Measurements from ENCODE around the gene RBPJL. TPM values are rescaled to one million over a fixed set of nuclear protein-coding genes. Genes with fewer than 3 reads are reported as not detected.

Gene RBPJL
- total and polyA plus RNA-seq, 2 donors from 2014 or later: not detected

DNA sequence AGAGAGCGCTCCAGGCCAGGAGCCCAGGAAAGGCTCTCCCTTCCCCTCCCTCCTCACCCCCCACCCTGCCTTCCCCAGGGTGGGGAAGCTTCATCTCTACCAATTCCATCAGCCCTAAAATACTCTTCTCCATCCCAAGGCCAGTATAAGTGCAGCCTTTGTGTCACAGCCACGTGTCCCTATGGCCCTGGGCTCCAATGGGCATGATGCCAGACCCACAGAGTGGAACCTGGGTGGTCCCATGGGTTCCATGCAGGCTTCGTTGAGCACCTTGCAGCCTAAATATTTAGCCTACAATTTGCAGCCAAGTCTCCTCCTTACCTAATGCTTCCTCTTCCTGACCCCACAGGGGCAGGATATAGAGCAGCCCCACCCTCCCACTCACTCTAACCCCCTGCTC lies 2.4 kb downstream of the RBPJL start:
- Histone ChIP-seq H3K9ac (ENCODE audit: low read length in 3 of 3) (no peak overlapping the region), H3K9me3 (ENCODE audit: control insufficient read depth in 2 of 3, insufficient read depth in 1 of 3, low read length in 3 of 3) (no peaks in the 10 kb centered on the region), H3K4me3 (ENCODE audit: low read length in 3 of 3) (no peak overlapping the region), H3K36me3 (ENCODE audit: control insufficient read depth in 2 of 3, insufficient read depth in 3 of 3, low read length in 3 of 3) (no peaks in the 10 kb centered on the region), H3K27ac (ENCODE audit: low read depth in 2 of 2, low read length in 2 of 2) (no peak overlapping the region), H3K4me1 (ENCODE audit: control insufficient read depth in 2 of 3, insufficient read depth in 2 of 3, low read depth in 1 of 3, low read length in 3 of 3) (no peaks in the 10 kb centered on the region), H3K27me3 (ENCODE audit: control insufficient read depth, insufficient read depth, low read length) (peaks cover 4% of the 10 kb centered on the region)
- TF ChIP-seq, protein P1, sequence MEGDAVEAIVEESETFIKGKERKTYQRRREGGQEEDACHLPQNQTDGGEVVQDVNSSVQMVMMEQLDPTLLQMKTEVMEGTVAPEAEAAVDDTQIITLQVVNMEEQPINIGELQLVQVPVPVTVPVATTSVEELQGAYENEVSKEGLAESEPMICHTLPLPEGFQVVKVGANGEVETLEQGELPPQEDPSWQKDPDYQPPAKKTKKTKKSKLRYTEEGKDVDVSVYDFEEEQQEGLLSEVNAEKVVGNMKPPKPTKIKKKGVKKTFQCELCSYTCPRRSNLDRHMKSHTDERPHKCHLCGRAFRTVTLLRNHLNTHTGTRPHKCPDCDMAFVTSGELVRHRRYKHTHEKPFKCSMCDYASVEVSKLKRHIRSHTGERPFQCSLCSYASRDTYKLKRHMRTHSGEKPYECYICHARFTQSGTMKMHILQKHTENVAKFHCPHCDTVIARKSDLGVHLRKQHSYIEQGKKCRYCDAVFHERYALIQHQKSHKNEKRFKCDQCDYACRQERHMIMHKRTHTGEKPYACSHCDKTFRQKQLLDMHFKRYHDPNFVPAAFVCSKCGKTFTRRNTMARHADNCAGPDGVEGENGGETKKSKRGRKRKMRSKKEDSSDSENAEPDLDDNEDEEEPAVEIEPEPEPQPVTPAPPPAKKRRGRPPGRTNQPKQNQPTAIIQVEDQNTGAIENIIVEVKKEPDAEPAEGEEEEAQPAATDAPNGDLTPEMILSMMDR (IDR thresholded peaks at IDR 0.05; ENCODE audit: borderline replicate concordance, extremely low read depth, insufficient read depth): no peak
- intact Hi-C loops (cut with DNase I): no loop called here
- FAIRE-seq (no peak), DNase-seq (peak in 1 of 5 donors; percentile 36)

DNA sequence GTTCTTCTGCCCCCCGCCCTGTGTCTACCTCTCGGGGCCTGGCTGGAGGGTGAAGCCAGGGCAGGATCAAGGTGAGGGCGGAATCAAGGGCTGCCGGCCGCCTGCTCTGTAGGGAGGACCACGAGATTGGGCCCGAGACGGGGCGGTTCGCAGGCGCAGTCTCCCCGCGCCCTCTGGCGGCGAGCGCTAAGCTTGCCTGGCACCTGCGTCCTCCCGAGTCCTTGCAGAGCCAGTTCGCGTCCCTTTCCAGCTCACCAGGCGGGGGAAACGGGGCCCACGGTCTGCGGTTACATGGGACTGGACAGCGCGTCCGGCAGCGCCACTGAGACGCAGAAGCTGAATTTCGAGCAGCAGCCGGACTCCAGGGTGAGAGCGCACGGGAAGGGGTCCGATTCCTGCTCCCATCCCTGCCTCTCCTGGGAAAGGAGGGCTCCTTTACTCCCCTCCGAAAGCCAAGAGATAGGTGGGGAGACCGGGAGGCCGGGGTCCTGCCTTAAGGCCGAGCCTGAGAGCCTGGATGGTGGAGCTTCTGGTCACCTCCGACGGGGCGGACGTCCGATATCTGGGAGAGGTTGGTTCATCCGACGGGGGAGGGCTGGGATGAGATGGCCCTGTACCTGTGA lies 5.1 kb downstream of the RBPJL start:
- no peak for FAIRE-seq
- peak; percentile 68 to 87 (median 71) for DNase-seq
- intact Hi-C loops (cut with DNase I): loop anchor here (10.0 kb wide), 1 partner anchor 463 kb away; no protein-coding TSS in a partner anchor
- Histone ChIP-seq H3K4me3 (ENCODE audit: low read length in 3 of 3) (no peak overlapping the region), H3K36me3 (ENCODE audit: control insufficient read depth in 2 of 3, insufficient read depth in 3 of 3, low read length in 3 of 3) (no peaks in the 10 kb centered on the region), H3K27ac (ENCODE audit: low read depth in 2 of 2, low read length in 2 of 2) (no peak overlapping the region), H3K9me3 (ENCODE audit: control insufficient read depth in 2 of 3, insufficient read depth in 1 of 3, low read length in 3 of 3) (no peaks in the 10 kb centered on the region), H3K9ac (ENCODE audit: low read length in 3 of 3) (no peak overlapping the region), H3K27me3 (ENCODE audit: control insufficient read depth, insufficient read depth, low read length) (peaks cover 4% of the 10 kb centered on the region), H3K4me1 (ENCODE audit: control insufficient read depth in 2 of 3, insufficient read depth in 2 of 3, low read depth in 1 of 3, low read length in 3 of 3) (no peaks in the 10 kb centered on the region)
- TF ChIP-seq, protein P1 (IDR thresholded peaks at IDR 0.05; ENCODE audit: borderline replicate concordance, extremely low read depth, insufficient read depth): peak; percentile 75

DNA sequence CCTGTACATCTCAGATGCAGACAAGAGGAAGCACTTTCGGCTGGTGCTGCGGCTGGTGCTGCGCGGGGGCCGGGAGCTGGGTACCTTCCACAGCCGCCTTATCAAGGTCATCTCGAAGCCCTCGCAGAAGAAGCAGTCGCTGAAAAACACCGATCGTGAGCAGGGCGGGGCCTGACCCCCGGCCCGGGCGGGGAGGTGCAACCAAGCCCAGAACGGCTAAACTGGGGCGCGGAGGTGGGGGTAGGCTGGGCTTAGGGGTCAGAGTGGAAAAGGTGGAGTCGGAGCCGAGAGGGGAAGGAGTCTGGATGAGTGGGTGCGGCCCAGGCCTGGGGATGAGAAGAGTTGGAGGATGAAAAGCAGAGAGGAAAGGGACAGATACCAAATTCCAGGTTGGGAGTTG lies 5.6 kb downstream of the RBPJL start:
- DNase-seq: peak in 1 of 5 donors; percentile 49
- intact Hi-C loops (cut with DNase I): loop anchor here (10.0 kb wide), 1 partner anchor 463 kb away; no protein-coding TSS in a partner anchor
- TF ChIP-seq, protein P1 (IDR thresholded peaks at IDR 0.05; ENCODE audit: borderline replicate concordance, extremely low read depth, insufficient read depth): no peak
- Histone ChIP-seq H3K27ac (ENCODE audit: low read depth in 2 of 2, low read length in 2 of 2) (no peak overlapping the region), H3K36me3 (ENCODE audit: control insufficient read depth in 2 of 3, insufficient read depth in 3 of 3, low read length in 3 of 3) (no peaks in the 10 kb centered on the region), H3K9ac (ENCODE audit: low read length in 3 of 3) (no peak overlapping the region), H3K4me1 (ENCODE audit: control insufficient read depth in 2 of 3, insufficient read depth in 2 of 3, low read depth in 1 of 3, low read length in 3 of 3) (no peaks in the 10 kb centered on the region), H3K4me3 (ENCODE audit: low read length in 3 of 3) (no peak overlapping the region), H3K27me3 (ENCODE audit: control insufficient read depth, insufficient read depth, low read length) (peaks cover 7% of the 10 kb centered on the region), H3K9me3 (ENCODE audit: control insufficient read depth in 2 of 3, insufficient read depth in 1 of 3, low read length in 3 of 3) (no peaks in the 10 kb centered on the region)
- FAIRE-seq: no peak

All from kidney (tissue), 14 donors.